A673 (cell line): Measurements from ENCODE around the gene IFT20.

Experiments
- EZH2 ChIP-seq: fragments of 200-600 bp; sonication (generic); IDR thresholded peaks from 2 replicates; pipeline ENCODE4 v1.6.1; 2017; ENCODE audit warnings: borderline replicate concordance, low read depth, mild to moderate bottlenecking, mixed read lengths, antibody characterized with exemption, low read length; ENCODE audit not compliant: poor library complexity, severe bottlenecking
- TF ChIP-seq, protein P1 (sequence below): fragments of 300-800, 200-600 bp; sonication (generic); conservative IDR thresholded peaks from 2 replicates; pipeline ENCODE4 v1.5.1; 2017; ENCODE audit warnings: low read depth, mild to moderate bottlenecking, antibody characterized with exemption, low read length, moderate library complexity, mixed read lengths

DNA sequence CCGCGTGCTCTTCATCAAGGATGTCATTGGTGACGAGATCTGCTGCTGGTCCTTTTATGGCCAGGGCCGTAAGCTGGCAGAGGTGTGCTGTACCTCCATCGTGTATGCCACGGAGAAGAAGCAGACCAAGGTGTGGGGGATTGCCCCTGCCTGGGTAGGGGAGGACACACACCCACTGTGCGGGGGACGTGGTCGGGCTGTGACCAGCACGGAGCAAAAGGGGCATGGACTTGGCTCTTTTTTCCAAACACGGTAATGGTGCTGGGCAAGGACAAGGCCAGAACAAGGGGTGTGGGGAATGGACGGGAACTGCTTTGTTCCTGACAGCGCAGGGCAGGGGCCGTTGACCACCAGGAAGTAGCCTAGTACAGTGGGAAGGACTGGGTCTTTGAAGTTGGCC, 7.0 kb upstream of the IFT20 start:
- TF ChIP-seq, protein P1, sequence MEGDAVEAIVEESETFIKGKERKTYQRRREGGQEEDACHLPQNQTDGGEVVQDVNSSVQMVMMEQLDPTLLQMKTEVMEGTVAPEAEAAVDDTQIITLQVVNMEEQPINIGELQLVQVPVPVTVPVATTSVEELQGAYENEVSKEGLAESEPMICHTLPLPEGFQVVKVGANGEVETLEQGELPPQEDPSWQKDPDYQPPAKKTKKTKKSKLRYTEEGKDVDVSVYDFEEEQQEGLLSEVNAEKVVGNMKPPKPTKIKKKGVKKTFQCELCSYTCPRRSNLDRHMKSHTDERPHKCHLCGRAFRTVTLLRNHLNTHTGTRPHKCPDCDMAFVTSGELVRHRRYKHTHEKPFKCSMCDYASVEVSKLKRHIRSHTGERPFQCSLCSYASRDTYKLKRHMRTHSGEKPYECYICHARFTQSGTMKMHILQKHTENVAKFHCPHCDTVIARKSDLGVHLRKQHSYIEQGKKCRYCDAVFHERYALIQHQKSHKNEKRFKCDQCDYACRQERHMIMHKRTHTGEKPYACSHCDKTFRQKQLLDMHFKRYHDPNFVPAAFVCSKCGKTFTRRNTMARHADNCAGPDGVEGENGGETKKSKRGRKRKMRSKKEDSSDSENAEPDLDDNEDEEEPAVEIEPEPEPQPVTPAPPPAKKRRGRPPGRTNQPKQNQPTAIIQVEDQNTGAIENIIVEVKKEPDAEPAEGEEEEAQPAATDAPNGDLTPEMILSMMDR = no peak
- no peak for TF ChIP-seq EZH2
